ENCODE measurements around the gene RHBDL1.

RHBDL1 gene

DNA sequence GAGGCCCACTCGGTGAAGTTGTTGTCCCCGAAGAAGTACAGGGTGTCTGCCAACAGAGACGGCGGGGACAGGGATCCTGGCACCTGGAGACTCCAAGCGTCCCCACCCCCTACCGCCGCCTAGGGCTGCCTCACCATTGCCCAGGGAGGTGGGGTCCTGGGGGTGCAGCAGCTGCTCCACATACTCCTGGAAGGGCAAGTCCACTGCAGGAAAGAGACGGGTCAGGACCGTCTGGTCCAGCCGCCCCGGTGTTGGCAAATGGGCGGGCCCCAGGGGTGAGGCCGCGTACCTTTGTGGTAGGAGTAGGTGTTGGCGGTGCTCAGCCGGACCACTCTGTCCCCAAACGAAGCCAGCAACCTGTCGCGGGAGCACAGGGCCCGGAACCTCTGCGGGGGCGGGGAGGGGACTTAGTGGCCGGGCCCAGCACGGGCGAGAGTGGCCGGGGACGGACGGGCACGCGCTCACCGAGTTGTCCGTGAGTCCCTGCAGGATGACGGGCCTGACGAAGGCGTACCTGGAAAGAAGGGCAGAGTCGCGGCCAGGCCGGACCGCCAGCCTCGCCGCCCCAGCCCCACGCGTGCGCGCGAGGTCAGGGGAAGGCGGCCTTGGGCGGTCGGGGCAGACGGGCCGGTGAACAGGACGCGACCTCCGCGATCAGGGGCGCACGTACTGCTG lies 8.1 kb downstream of the RHBDL1 start (continued):
- TF ChIP-seq, protein P1, sequence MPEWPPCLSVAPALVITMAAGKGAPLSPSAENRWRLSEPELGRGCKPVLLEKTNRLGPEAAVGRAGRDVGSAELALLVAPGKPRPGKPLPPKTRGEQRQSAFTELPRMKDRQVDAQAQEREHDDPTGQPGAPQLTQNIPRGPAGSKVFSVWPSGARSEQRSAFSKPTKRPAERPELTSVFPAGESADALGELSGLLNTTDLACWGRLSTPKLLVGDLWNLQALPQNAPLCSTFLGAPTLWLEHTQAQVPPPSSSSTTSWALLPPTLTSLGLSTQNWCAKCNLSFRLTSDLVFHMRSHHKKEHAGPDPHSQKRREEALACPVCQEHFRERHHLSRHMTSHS (tag by site-specific recombination; IDR thresholded peaks at IDR 0.05) = no peak

DNA sequence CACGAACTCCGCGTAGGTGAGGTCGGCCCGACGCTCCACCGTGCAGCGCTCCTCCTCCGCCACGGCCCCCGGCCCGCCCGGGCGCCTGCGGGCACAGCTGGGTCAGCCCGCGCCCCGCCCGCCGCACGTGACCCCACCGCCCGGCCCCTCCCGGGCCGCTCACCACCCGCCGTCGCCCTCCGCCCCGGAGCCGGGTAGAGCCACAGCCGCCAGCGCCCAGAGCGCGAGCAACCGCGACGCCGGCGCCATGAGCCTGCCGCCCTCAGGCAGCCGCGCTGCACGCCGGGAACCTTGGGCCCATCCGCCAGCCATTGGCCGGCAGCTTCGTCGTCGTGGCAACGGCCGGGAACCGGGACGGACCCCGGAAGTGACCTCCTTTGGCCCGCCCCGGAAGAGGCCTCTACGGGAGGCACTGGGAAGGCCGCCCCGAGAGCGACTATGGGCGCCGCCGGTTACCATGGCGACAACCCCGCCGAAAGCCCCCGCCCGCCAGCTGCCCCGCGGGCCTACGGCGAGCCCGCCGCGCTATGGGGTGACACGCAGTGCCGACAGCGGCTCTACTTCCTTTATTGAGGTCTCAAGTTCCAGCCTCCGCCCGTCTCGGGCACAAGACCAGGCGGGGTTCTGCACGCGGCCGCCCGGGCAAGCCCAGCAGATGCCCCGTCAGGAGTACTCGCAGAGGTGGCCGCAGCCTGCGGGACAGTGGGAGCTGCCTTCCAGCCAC lies 8.8 kb downstream of the RHBDL1 start, which contains the start of gene JMJD8:
TSS of gene JMJD8 (minus strand) at position 264 of the 724 bp plus-strand sequence. CDS start at position 249, 15 bp downstream.
- Histone ChIP-seq H3K27ac (ENCODE audit: extremely low read depth, low read depth, low read length) (peak within 1 kb of the TSS; percentile 97), H3K9me3 (ENCODE audit: control insufficient read depth, insufficient read depth, low read depth, low read length) (no peaks in the 10 kb centered on the region), H3K4me1 (ENCODE audit: control insufficient read depth, insufficient read depth, low read length) (peaks cover 9% of the 10 kb centered on the region; the same call in 1 of the 2 replicates), H3K36me3 (ENCODE audit: control insufficient read depth in 2 of 2, insufficient read depth in 1 of 2, low read length in 2 of 2) (peaks cover 3 to 70% of the 10 kb centered on the region in 2 experiments; a peak in 1 of 3 replicates), H3K4me3 (ENCODE audit: low read depth, low read length) (peak within 1 kb of the TSS; percentile 68)
- CTCF ChIA-PET = interaction anchor here (0.8 to 1.8 kb wide), 2 partner anchors 28 to 101 kb away, joined by 3 read pairs; no protein-coding TSS in a partner anchor
- POLR2A ChIA-PET = interaction anchor here (0.6 to 1.4 kb wide), 9 partner anchors 9 to 449 kb away, joined by 3 to 9 read pairs (median 4); partner anchors contain the start of genes CCDC78, FAM234A, HAGHL and METTL26
- no peak for TF ChIP-seq ZNF585B (tag by site-specific recombination; IDR thresholded peaks at IDR 0.05)
- TF ChIP-seq, protein P2, sequence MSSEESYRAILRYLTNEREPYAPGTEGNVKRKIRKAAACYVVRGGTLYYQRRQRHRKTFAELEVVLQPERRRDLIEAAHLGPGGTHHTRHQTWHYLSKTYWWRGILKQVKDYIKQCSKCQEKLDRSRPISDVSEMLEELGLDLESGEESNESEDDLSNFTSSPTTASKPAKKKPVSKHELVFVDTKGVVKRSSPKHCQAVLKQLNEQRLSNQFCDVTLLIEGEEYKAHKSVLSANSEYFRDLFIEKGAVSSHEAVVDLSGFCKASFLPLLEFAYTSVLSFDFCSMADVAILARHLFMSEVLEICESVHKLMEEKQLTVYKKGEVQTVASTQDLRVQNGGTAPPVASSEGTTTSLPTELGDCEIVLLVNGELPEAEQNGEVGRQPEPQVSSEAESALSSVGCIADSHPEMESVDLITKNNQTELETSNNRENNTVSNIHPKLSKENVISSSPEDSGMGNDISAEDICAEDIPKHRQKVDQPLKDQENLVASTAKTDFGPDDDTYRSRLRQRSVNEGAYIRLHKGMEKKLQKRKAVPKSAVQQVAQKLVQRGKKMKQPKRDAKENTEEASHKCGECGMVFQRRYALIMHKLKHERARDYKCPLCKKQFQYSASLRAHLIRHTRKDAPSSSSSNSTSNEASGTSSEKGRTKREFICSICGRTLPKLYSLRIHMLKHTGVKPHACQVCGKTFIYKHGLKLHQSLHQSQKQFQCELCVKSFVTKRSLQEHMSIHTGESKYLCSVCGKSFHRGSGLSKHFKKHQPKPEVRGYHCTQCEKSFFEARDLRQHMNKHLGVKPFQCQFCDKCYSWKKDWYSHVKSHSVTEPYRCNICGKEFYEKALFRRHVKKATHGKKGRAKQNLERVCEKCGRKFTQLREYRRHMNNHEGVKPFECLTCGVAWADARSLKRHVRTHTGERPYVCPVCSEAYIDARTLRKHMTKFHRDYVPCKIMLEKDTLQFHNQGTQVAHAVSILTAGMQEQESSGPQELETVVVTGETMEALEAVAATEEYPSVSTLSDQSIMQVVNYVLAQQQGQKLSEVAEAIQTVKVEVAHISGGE (tag by site-specific recombination; conservative IDR thresholded peaks at IDR 0.05; ENCODE audit: low read depth) = peak; percentile 87
- TF ChIP-seq ZNF350 (tag by site-specific recombination; IDR thresholded peaks at IDR 0.05) = no peak
- TF ChIP-seq ZNF521 (tag by site-specific recombination; IDR thresholded peaks at IDR 0.05) = no peak
- TF ChIP-seq, protein P3, sequence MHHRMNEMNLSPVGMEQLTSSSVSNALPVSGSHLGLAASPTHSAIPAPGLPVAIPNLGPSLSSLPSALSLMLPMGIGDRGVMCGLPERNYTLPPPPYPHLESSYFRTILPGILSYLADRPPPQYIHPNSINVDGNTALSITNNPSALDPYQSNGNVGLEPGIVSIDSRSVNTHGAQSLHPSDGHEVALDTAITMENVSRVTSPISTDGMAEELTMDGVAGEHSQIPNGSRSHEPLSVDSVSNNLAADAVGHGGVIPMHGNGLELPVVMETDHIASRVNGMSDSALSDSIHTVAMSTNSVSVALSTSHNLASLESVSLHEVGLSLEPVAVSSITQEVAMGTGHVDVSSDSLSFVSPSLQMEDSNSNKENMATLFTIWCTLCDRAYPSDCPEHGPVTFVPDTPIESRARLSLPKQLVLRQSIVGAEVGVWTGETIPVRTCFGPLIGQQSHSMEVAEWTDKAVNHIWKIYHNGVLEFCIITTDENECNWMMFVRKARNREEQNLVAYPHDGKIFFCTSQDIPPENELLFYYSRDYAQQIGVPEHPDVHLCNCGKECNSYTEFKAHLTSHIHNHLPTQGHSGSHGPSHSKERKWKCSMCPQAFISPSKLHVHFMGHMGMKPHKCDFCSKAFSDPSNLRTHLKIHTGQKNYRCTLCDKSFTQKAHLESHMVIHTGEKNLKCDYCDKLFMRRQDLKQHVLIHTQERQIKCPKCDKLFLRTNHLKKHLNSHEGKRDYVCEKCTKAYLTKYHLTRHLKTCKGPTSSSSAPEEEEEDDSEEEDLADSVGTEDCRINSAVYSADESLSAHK (tag by site-specific recombination; IDR thresholded peaks at IDR 0.05) = peak; percentile 16; the same call in 1 of the 2 replicates
- peak; percentile 3; the same call in 1 of the 2 replicates for TF ChIP-seq ZNF596 (tag by site-specific recombination; IDR thresholded peaks at IDR 0.05)
- peak; percentile 80; the same call in 1 of the 2 replicates for TF ChIP-seq ZBTB7A (tag by site-specific recombination; IDR thresholded peaks at IDR 0.05; ENCODE audit: low read depth)
- no peak for TF ChIP-seq ZFP41 (tag by site-specific recombination; IDR thresholded peaks at IDR 0.05; ENCODE audit: borderline replicate concordance)
- TF ChIP-seq ZNF292 (tag by site-specific recombination; IDR thresholded peaks at IDR 0.05; ENCODE audit: borderline replicate concordance, low read depth) = no peak
- peak; percentile 45 for TF ChIP-seq WT1 (tag by site-specific recombination; IDR thresholded peaks at IDR 0.05)
- TF ChIP-seq, protein P4, sequence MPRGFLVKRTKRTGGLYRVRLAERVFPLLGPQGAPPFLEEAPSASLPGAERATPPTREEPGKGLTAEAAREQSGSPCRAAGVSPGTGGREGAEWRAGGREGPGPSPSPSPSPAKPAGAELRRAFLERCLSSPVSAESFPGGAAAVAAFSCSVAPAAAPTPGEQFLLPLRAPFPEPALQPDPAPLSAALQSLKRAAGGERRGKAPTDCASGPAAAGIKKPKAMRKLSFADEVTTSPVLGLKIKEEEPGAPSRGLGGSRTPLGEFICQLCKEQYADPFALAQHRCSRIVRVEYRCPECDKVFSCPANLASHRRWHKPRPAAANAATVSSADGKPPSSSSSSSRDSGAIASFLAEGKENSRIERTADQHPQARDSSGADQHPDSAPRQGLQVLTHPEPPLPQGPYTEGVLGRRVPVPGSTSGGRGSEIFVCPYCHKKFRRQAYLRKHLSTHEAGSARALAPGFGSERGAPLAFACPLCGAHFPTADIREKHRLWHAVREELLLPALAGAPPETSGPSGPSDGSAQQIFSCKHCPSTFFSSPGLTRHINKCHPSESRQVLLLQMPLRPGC (tag by site-specific recombination; IDR thresholded peaks at IDR 0.05) = peak; percentile 64; the same call in 1 of the 2 replicates
- TF ChIP-seq ZNF664 (tag by site-specific recombination; IDR thresholded peaks at IDR 0.05) = no peak
- TF ChIP-seq, protein P5, sequence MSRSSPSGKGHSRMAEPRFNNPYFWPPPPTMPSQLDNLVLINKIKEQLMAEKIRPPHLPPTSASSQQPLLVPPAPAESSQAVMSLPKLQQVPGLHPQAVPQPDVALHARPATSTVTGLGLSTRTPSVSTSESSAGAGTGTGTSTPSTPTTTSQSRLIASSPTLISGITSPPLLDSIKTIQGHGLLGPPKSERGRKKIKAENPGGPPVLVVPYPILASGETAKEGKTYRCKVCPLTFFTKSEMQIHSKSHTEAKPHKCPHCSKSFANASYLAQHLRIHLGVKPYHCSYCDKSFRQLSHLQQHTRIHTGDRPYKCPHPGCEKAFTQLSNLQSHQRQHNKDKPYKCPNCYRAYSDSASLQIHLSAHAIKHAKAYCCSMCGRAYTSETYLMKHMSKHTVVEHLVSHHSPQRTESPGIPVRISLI (tag by site-specific recombination; IDR thresholded peaks at IDR 0.05) = no peak
- peak; percentile 99 for TF ChIP-seq ZNF837 (tag by site-specific recombination; IDR thresholded peaks at IDR 0.05)
- no peak for TF ChIP-seq ZNF366 (tag by site-specific recombination; conservative IDR thresholded peaks at IDR 0.05)
- TF ChIP-seq, protein P6, sequence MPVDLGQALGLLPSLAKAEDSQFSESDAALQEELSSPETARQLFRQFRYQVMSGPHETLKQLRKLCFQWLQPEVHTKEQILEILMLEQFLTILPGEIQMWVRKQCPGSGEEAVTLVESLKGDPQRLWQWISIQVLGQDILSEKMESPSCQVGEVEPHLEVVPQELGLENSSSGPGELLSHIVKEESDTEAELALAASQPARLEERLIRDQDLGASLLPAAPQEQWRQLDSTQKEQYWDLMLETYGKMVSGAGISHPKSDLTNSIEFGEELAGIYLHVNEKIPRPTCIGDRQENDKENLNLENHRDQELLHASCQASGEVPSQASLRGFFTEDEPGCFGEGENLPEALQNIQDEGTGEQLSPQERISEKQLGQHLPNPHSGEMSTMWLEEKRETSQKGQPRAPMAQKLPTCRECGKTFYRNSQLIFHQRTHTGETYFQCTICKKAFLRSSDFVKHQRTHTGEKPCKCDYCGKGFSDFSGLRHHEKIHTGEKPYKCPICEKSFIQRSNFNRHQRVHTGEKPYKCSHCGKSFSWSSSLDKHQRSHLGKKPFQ (tag by site-specific recombination; IDR thresholded peaks at IDR 0.05) = no peak
- no peak for TF ChIP-seq ZNF571 (tag by site-specific recombination; IDR thresholded peaks at IDR 0.05)
- TF ChIP-seq MEIS1 (CRISPR knock-in tag; IDR thresholded peaks at IDR 0.05; ENCODE audit: borderline replicate concordance) = no peak
- no peak for TF ChIP-seq ZNF223 (tag by site-specific recombination; IDR thresholded peaks at IDR 0.05)
- peak; percentile 64 for TF ChIP-seq ZNF2 (tag by site-specific recombination; IDR thresholded peaks at IDR 0.05)
- TF ChIP-seq ZNF138 (tag by site-specific recombination; IDR thresholded peaks at IDR 0.05; ENCODE audit: borderline replicate concordance) = no peak
- TF ChIP-seq ZNF560 (tag by site-specific recombination; IDR thresholded peaks at IDR 0.05; ENCODE audit: borderline replicate concordance) = no peak
